WTC11 (cell line): ENCODE data around the gene CD6. TPM values are rescaled to one million over a fixed set of nuclear protein-coding genes. Genes with fewer than 3 reads are reported as not detected.

Experiments used
- ATAC-seq: fragments of 200-7000 bp; cut with Tn5 transposase; 2 replicates; pipeline ENCODE4 v1.10.0; 2021; ENCODE audit warnings: mild to moderate bottlenecking, moderate library complexity
- CTCF ChIA-PET: fragments of 300-600 bp; sonication (Branson Sonifier 250); formaldehyde crosslinking; loops from one replicate; lab custom pipeline; 2021; ENCODE audit warnings: antibody characterized with exemption; lab: Charles Lee
- POLR2A ChIA-PET: fragments of 350-600 bp; sonication (Branson Sonifier 250); formaldehyde crosslinking; loops from one replicate; lab custom pipeline; 2021; ENCODE audit warnings: antibody characterized with exemption; lab: Charles Lee
- DNase-seq: peaks from one replicate; pipeline ENCODE4 v3.0.0; 2021; ENCODE audit warnings: low spot score
- H3K27ac Mint-ChIP-seq: 2 replicates; pipeline ENCODE4 v1.8.0; 2021; ENCODE audit warnings: mixed read lengths
- H3K27me3 Mint-ChIP-seq: 2 replicates; pipeline ENCODE4 v1.8.0; 2021; ENCODE audit warnings: low read depth, mild to moderate bottlenecking, moderate library complexity, mixed read lengths
- H3K36me3 Mint-ChIP-seq: 2 replicates; pipeline ENCODE4 v1.8.0; 2021; ENCODE audit warnings: mixed read lengths
- H3K4me1 Mint-ChIP-seq: 2 replicates; pipeline ENCODE4 v1.8.0; 2022; ENCODE audit warnings: mixed read lengths
- H3K4me3 Mint-ChIP-seq: 2 replicates; pipeline ENCODE4 v1.8.0; 2021; ENCODE audit warnings: mild to moderate bottlenecking, moderate library complexity, mixed read lengths
- H3K9me3 Mint-ChIP-seq: 2 replicates; pipeline ENCODE4 v1.8.0; 2021; ENCODE audit warnings: mixed read lengths
- ARID4B ChIP-seq: sonication (generic); formaldehyde crosslinking; IDR thresholded peaks from 2 replicates; pipeline ENCODE4 v1.8.0; 2023; ENCODE audit warnings: missing genetic modification reagents, mild to moderate bottlenecking, borderline replicate concordance
- ATF2 ChIP-seq: sonication (generic); formaldehyde crosslinking; IDR thresholded peaks from 2 replicates; pipeline ENCODE4 v1.8.1; 2022; ENCODE audit warnings: low read depth, missing genetic modification reagents, borderline replicate concordance
- CREB1 ChIP-seq: sonication (generic); formaldehyde crosslinking; IDR thresholded peaks from 2 replicates; pipeline ENCODE4 v1.8.0; 2023; ENCODE audit warnings: mild to moderate bottlenecking, missing genetic modification reagents
- CREM ChIP-seq: sonication (generic); formaldehyde crosslinking; IDR thresholded peaks from 2 replicates; pipeline ENCODE4 v1.8.1; 2022; ENCODE audit warnings: mild to moderate bottlenecking, missing genetic modification reagents, moderate library complexity
- ELF4 ChIP-seq: sonication (generic); formaldehyde crosslinking; IDR thresholded peaks from 2 replicates; pipeline ENCODE4 v1.8.1; 2022; ENCODE audit warnings: low read depth, mild to moderate bottlenecking, moderate library complexity, missing genetic modification reagents
- ERG ChIP-seq: fragments of 250-450 bp; sonication (Bioruptor Pico); IDR thresholded peaks from 2 replicates; pipeline ENCODE4 v1.8.0; 2021; ENCODE audit warnings: mild to moderate bottlenecking
- ESRRA ChIP-seq: sonication (generic); formaldehyde crosslinking; IDR thresholded peaks from 2 replicates; pipeline ENCODE4 v1.8.1; 2022; ENCODE audit warnings: mild to moderate bottlenecking, missing genetic modification reagents, borderline replicate concordance
- ETV6 ChIP-seq: sonication (generic); formaldehyde crosslinking; IDR thresholded peaks from 2 replicates; pipeline ENCODE4 v1.8.1; 2022; ENCODE audit warnings: mild to moderate bottlenecking, missing genetic modification reagents
- FOXP4 ChIP-seq: sonication (generic); formaldehyde crosslinking; IDR thresholded peaks from 2 replicates; pipeline ENCODE4 v1.8.0; 2022; ENCODE audit warnings: mild to moderate bottlenecking, missing genetic modification reagents
- HMGXB4 ChIP-seq: sonication (generic); formaldehyde crosslinking; IDR thresholded peaks from 2 replicates; pipeline ENCODE4 v1.8.1; 2023; ENCODE audit warnings: mild to moderate bottlenecking, moderate library complexity, missing genetic modification reagents
- JUN ChIP-seq: sonication (generic); formaldehyde crosslinking; IDR thresholded peaks from 2 replicates; pipeline ENCODE4 v1.8.0; 2023; ENCODE audit warnings: mild to moderate bottlenecking, missing genetic modification reagents
- MLX ChIP-seq: sonication (generic); formaldehyde crosslinking; IDR thresholded peaks from 2 replicates; pipeline ENCODE4 v1.8.1; 2023; ENCODE audit warnings: mild to moderate bottlenecking, missing genetic modification reagents, moderate library complexity
- MXD4 ChIP-seq: fragments of 250-450 bp; sonication (Bioruptor Pico); IDR thresholded peaks from 2 replicates; pipeline ENCODE4 v1.8.0; 2021; ENCODE audit warnings: mild to moderate bottlenecking, moderate library complexity, borderline replicate concordance
- MYBL2 ChIP-seq: sonication (generic); formaldehyde crosslinking; IDR thresholded peaks from 2 replicates; pipeline ENCODE4 v1.8.1; 2023; ENCODE audit warnings: mild to moderate bottlenecking, moderate library complexity, missing genetic modification reagents
- NFATC4 ChIP-seq: fragments of 250-450 bp; sonication (Bioruptor Pico); IDR thresholded peaks from 2 replicates; pipeline ENCODE4 v1.9.0; 2021; ENCODE audit warnings: mild to moderate bottlenecking
- NR1H2 ChIP-seq: sonication (generic); formaldehyde crosslinking; IDR thresholded peaks from 2 replicates; pipeline ENCODE4 v1.9.0; 2021; ENCODE audit warnings: mild to moderate bottlenecking, moderate library complexity, missing genetic modification reagents
- USF2 ChIP-seq: sonication (generic); formaldehyde crosslinking; IDR thresholded peaks from 2 replicates; pipeline ENCODE4 v1.8.1; 2023; ENCODE audit warnings: mild to moderate bottlenecking, missing genetic modification reagents, moderate library complexity
- ZNF671 ChIP-seq: fragments of 250-450 bp; sonication (Bioruptor Pico); IDR thresholded peaks from 2 replicates; pipeline ENCODE4 v1.8.0; 2021; ENCODE audit warnings: mild to moderate bottlenecking
- total RNA-seq: library from RNA; stranded (reverse); gene quantifications from 3 replicates; pipeline ENCODE4 v1.2.3, GENCODE V29; 2021

Gene CD6
- total RNA-seq, 1 experiment from 2014 or later: 1.0 TPM

GRCh38 chr11:60981515-60981914 is 10.0 kb downstream of the CD6 start:
- ChIA-PET POLR2A (no interaction called here), CTCF (interaction anchor here (0.6 kb wide), 1 partner anchor 111 kb away, joined by 5 read pairs; no protein-coding TSS in a partner anchor)
- H3K4me1 Mint-ChIP-seq: no peaks in the 10 kb centered on the region
- no peak for TF ChIP-seq NFATC4
- no peak for TF ChIP-seq ATF2 (CRISPR knock-in tag)
- no peak for TF ChIP-seq NR1H2
- TF ChIP-seq ETV6 (CRISPR knock-in tag): no peak
- ATAC-seq: no peak
- H3K4me3 Mint-ChIP-seq: no peak overlapping the region
- H3K27me3 Mint-ChIP-seq: no peaks in the 10 kb centered on the region; the same call in 1 of the 2 replicates
- no peak overlapping the region for H3K27ac Mint-ChIP-seq
- H3K36me3 Mint-ChIP-seq: no peaks in the 10 kb centered on the region
- H3K9me3 Mint-ChIP-seq: no peaks in the 10 kb centered on the region
- DNase-seq: no peak

- H3K27me3 Mint-ChIP-seq: no peaks in the 10 kb centered on the region; the same call in 1 of the 2 replicates
- H3K9me3 Mint-ChIP-seq: no peaks in the 10 kb centered on the region
- POLR2A ChIA-PET: no interaction called here
- no peaks in the 10 kb centered on the region for H3K4me1 Mint-ChIP-seq
- no peak overlapping the region for H3K27ac Mint-ChIP-seq
- CTCF ChIA-PET: interaction anchor here (1.4 kb wide), 1 partner anchor 12 kb away, joined by 9 read pairs; no protein-coding TSS in a partner anchor
- TF ChIP-seq FOXP4 (CRISPR knock-in tag) (no peak), MYBL2 (CRISPR knock-in tag) (no peak), MLX (CRISPR knock-in tag) (no peak), USF2 (CRISPR knock-in tag) (no peak), ZNF671 (CRISPR knock-in tag) (no peak), ARID4B (CRISPR knock-in tag) (no peak), ESRRA (CRISPR knock-in tag) (no peak), CREB1 (CRISPR knock-in tag) (no peak), CREM (CRISPR knock-in tag) (no peak), HMGXB4 (CRISPR knock-in tag) (no peak), MXD4 (no peak), ELF4 (no peak), ERG (CRISPR knock-in tag) (no peak), JUN (CRISPR knock-in tag) (no peak)
- DNase-seq (no peak), ATAC-seq (no peak)
- no peak overlapping the region for H3K4me3 Mint-ChIP-seq
- H3K36me3 Mint-ChIP-seq: no peaks in the 10 kb centered on the region
These were observed 10.7 kb downstream of the CD6 start for GRCh38 chr11:60982184-60982583.
